HepG2 (cell line): ENCODE results near the gene PIK3CB. TPM values are rescaled to one million over a fixed set of nuclear protein-coding genes. Genes with fewer than 3 reads are reported as not detected.

Experiments used
- IKZF4 ChIP-seq: sonication (generic); formaldehyde crosslinking; IDR thresholded peaks from 2 replicates; pipeline ENCODE4 v1.5.1; 2020; ENCODE audit warnings: borderline replicate concordance, mild to moderate bottlenecking, low read depth, missing genetic modification reagents; ENCODE audit errors: not compliant biosample characterization
- PRDM4 ChIP-seq: sonication (generic); formaldehyde crosslinking; IDR thresholded peaks from 2 replicates; pipeline ENCODE4 v1.9.0; 2021; ENCODE audit warnings: missing genetic modification reagents, borderline replicate concordance
- THAP9 ChIP-seq: sonication (generic); formaldehyde crosslinking; IDR thresholded peaks from 2 replicates; pipeline ENCODE4; 2020; ENCODE audit warnings: missing genetic modification reagents, mild to moderate bottlenecking, borderline replicate concordance
- TP53 ChIP-seq: sonication (generic); formaldehyde crosslinking; conservative IDR thresholded peaks from 2 replicates; pipeline ENCODE4 v1.4.0; 2020; ENCODE audit warnings: missing genetic modification reagents
- ZC3H4 ChIP-seq: sonication (generic); formaldehyde crosslinking; IDR thresholded peaks from 2 replicates; pipeline ENCODE4 v1.4.0; 2020; ENCODE audit warnings: missing genetic modification reagents, borderline replicate concordance
- ZNF644 ChIP-seq: IDR thresholded peaks from 2 replicates; pipeline ENCODE4 v1.6.1; 2016; ENCODE audit warnings: low read depth
- ZNF670 ChIP-seq: sonication (generic); formaldehyde crosslinking; IDR thresholded peaks from 2 replicates; pipeline ENCODE4 v1.8.0; 2022; ENCODE audit warnings: mild to moderate bottlenecking, missing genetic modification reagents, borderline replicate concordance
- ZSCAN9 ChIP-seq: IDR thresholded peaks from 2 replicates; pipeline ENCODE4 v1.6.1; 2016; ENCODE audit warnings: borderline replicate concordance
- polyA plus RNA-seq, 8 experiments: library from polyadenylated mRNA; depleted of rRNA in 3 of 8; stranded (reverse) in 7 of 8; unstranded in 1 of 8; fragments of >200 nt; fragmentation: Illumina TruSeq in 4 of 8; extraction: Trizol in 4 of 8; gene quantifications; 2 replicates each; pipeline versions ENCODE4 v1.2.1 to v1.2.3, GENCODE V29; 2011 to 2016; ENCODE audit warnings: low read depth in 4 of 8, missing spikeins in 1 of 8, mixed read lengths in 1 of 8; ENCODE audit not compliant: insufficient read depth in 1 of 8
- total RNA-seq, 5 experiments: library from RNA; depleted of rRNA; stranded (reverse); fragments of >200 nt; fragmentation: Illumina TruSeq; extraction: Trizol; gene quantifications; 2 replicates each; pipeline ENCODE4 v1.2.3, GENCODE V29; 2016; ENCODE audit warnings: low read depth in 1 of 5

PIK3CB gene
- total and polyA plus RNA-seq, 2 of the 13 experiments (the other 11 are each of a cell fraction or from before 2014, with no cell fraction given): 6.6 to 18.7 TPM

- TF ChIP-seq ZNF670 (CRISPR knock-in tag) (no peak), ZNF644 (CRISPR knock-in tag) (no peak), IKZF4 (CRISPR knock-in tag) (no peak), PRDM4 (no peak), ZSCAN9 (CRISPR knock-in tag) (no peak), ZC3H4 (CRISPR knock-in tag) (no peak), TP53 (CRISPR knock-in tag) (no peak), THAP9 (CRISPR knock-in tag) (no peak)
Observed at GRCh38 chr3:138835397-138835757, 649 bp upstream of the PIK3CB start (continued).
